Right lobe of liver (tissue), 4 donors: Measurements from ENCODE around the gene MYDGF.

Experiments used
- POLR2A ChIP-seq: fragments of 450-650 bp; IDR thresholded peaks from one replicate; pipeline ENCODE4 v1.6.1; 2017; ENCODE audit warnings: antibody characterized with exemption, mild to moderate bottlenecking
- TF ChIP-seq, protein P1 (sequence below), 4 donors: fragments of 200-600 bp in 3 of 4; fragments of 450-650 bp in 1 of 4; IDR thresholded peaks; one replicate each; pipeline versions ENCODE4 v1.5.1 to v1.8.0; 2016 to 2022; ENCODE audit warnings: antibody characterized with exemption in 4 of 4, mild to moderate bottlenecking in 2 of 4
- donor health status: DM: no; HTN: no; CAD: no.
- donor health status: DM: no; HTN: no; CAD: no.
- donor health status: DM: no; HTN: yes; CAD: no.

DNA sequence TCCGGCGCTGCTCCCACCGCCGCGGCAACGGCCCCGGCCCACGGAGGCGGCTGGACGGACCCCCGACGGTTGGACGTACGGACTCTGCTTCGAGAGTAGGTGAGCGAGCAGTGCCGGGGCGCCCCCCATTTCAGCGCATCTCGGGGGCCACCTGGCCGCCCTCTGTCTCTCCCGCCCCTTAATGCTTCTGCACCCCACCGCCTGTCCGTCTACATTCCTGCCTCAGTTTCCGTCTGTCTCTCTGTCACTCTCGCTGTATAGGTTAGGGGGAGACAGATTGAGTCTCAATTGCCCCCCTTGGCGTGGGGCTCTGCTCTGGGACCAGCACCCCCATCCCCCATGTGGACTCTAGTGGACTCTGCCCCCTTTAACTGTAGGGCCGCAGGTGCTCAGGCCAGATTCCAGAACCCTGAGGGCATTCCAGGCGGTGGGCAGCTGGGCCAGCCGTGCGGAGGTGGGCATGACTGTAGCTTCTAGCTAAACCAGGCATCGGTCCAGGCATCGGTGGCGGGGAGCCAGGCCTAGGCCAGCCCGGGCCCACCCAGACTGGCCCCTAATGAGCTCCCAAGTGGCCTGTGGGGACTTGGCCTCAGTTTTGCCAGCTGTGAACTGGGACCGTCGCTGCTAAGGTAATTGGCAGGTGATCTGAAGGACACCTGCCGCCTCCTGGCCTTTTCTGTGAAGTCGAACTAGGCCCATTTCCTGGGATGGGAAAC, 30.5 kb downstream of the MYDGF start:
- no peak for TF ChIP-seq POLR2A
- TF ChIP-seq, protein P1, sequence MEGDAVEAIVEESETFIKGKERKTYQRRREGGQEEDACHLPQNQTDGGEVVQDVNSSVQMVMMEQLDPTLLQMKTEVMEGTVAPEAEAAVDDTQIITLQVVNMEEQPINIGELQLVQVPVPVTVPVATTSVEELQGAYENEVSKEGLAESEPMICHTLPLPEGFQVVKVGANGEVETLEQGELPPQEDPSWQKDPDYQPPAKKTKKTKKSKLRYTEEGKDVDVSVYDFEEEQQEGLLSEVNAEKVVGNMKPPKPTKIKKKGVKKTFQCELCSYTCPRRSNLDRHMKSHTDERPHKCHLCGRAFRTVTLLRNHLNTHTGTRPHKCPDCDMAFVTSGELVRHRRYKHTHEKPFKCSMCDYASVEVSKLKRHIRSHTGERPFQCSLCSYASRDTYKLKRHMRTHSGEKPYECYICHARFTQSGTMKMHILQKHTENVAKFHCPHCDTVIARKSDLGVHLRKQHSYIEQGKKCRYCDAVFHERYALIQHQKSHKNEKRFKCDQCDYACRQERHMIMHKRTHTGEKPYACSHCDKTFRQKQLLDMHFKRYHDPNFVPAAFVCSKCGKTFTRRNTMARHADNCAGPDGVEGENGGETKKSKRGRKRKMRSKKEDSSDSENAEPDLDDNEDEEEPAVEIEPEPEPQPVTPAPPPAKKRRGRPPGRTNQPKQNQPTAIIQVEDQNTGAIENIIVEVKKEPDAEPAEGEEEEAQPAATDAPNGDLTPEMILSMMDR (IDR thresholded peaks at IDR 0.05), result no peak
